ENCODE data around the gene SSH3. TPM values are rescaled to one million over a fixed set of nuclear protein-coding genes. Genes with fewer than 3 reads are reported as not detected.

SSH3 gene
- polyA plus RNA-seq, 1 of the 3 experiments (the other 2 are of a cell fraction): 13.5 TPM

GRCh38 chr11:67277231-67277961 is 25.9 kb upstream of the SSH3 start:
- Histone ChIP-seq H3K4me3 (ENCODE audit: low read depth in 2 of 2, low read length in 1 of 2) (no peak overlapping the region), H3K79me2 (ENCODE audit: insufficient read depth) (peaks cover 22% of the 10 kb centered on the region), H3K9ac (no peak overlapping the region), H3K9me2 (no peaks in the 10 kb centered on the region), H3K36me3 (replicated peaks in 1 of 2; ENCODE audit: control insufficient read depth in 1 of 2, insufficient read depth in 2 of 2, low read length in 1 of 2) (peaks cover 0 to 35% of the 10 kb centered on the region in 2 experiments), H4K20me1 (ENCODE audit: insufficient read depth) (peaks cover 22% of the 10 kb centered on the region; the same call in 1 of the 2 replicates), H3K27me3 (ENCODE audit: insufficient read depth) (no peaks in the 10 kb centered on the region), H3K27ac (ENCODE audit: low read depth in 2 of 2, low read length in 1 of 2) (no peak overlapping the region; a peak in 1 of 4 replicates), H3K9me3 (no peaks in the 10 kb centered on the region), H3K4me2 (no peak overlapping the region), H3K4me1 (ENCODE audit: control insufficient read depth in 1 of 2, insufficient read depth in 2 of 2, low read depth in 1 of 2, low read length in 1 of 2) (peaks cover 0 to 6% of the 10 kb centered on the region in 2 experiments; a peak in 2 of 4 replicates), H2AFZ (ENCODE audit: low read depth) (no peak overlapping the region), H3F3A (replicated peaks; ENCODE audit: insufficient read depth) (no peaks in the 10 kb centered on the region)
- no peak for DNase-seq
- ChIA-PET POLR2A (interaction anchor here (1.2 kb wide), 1 partner anchor 13 kb away, joined by 3 read pairs; no protein-coding TSS in a partner anchor), CTCF (interaction anchor here (2.7 to 3.9 kb wide), 3 partner anchors 10 to 40 kb away, joined by 11 to 20 read pairs (median 12); partner anchors contain the start of gene GRK2)
- 85% methylated on average over 10 of the region's 24 CpGs for WGBS (ENCODE audit: low lambda C conversion rate)
- TF ChIP-seq RFX5 (IDR thresholded peaks at IDR 0.05; ENCODE audit: low read length) (no peak), FOXJ3 (CRISPR knock-in tag; IDR thresholded peaks at IDR 0.05) (no peak), RCOR1 (IDR thresholded peaks at IDR 0.05; ENCODE audit: low read length) (no peak), CTCF (IDR thresholded peaks at IDR 0.05) (no peak), CHD2 (IDR thresholded peaks at IDR 0.05; ENCODE audit: low read length, partially characterized antibody) (no peak), POLR2AphosphoS5 (IDR thresholded peaks at IDR 0.05; ENCODE audit: low read depth, low read length) (no peak), TEAD4 (IDR thresholded peaks at IDR 0.05; ENCODE audit: borderline replicate concordance, insufficient read depth) (no peak), EZH2phosphoT487 (IDR thresholded peaks at IDR 0.05; ENCODE audit: borderline replicate concordance, low read depth) (no peak), GABPA (IDR thresholded peaks at IDR 0.05; ENCODE audit: low read depth) (no peak), JUND (IDR thresholded peaks at IDR 0.05) (no peak), SMC3 (IDR thresholded peaks at IDR 0.05; ENCODE audit: low read depth, low read length) (no peak), TAF1 (IDR thresholded peaks at IDR 0.05; ENCODE audit: borderline replicate concordance, low read depth, low read length) (no peak), PBX3 (IDR thresholded peaks at IDR 0.05) (no peak), MEF2A (IDR thresholded peaks at IDR 0.05; ENCODE audit: borderline replicate concordance, low read depth) (no peak), REST (IDR thresholded peaks at IDR 0.05; ENCODE audit: low read depth, low read length) (no peak)
